Body of pancreas (tissue), 4 donors: ENCODE data around the gene TBC1D4. TPM values are rescaled to one million over a fixed set of nuclear protein-coding genes. Genes with fewer than 3 reads are reported as not detected.
"Not testable (repeated sequence)": the region's sequence is repeated elsewhere in the genome, so short reads cannot be mapped to it uniquely, and the experiment has no call there.

Source experiments
- ATAC-seq: fragments of 150-250 bp; one replicate; pipeline ENCODE4 v1.9.1; 2016
- DNase-seq, 4 donors: peaks; one replicate each; pipeline ENCODE4 v3.0.0-alpha.2; 2019
- H3K27ac ChIP-seq, 4 donors: fragments of 200-600 bp; sonication (generic); 1 replicate in 3 of 4; 2 replicates in 1 of 4; pipeline versions ENCODE4 v1.5.1 to v1.6.1; 2016 to 2019; ENCODE audit warnings: mild to moderate bottlenecking in 1 of 4, mixed read lengths in 1 of 4, moderate library complexity in 1 of 4
- H3K27me3 ChIP-seq, 2 donors: fragments of 200-600 bp; sonication (generic); one replicate each; pipeline ENCODE4 v1.6.0; 2016; ENCODE audit warnings: mild to moderate bottlenecking in 1 of 2
- H3K36me3 ChIP-seq, 2 donors: fragments of 200-600 bp; sonication (generic); replicated peaks in 1 of 2; 2 replicates each; pipeline ENCODE4 v1.5.1; 2016; ENCODE audit warnings: low read depth in 2 of 2; ENCODE audit not compliant: insufficient read depth in 1 of 2
- H3K4me1 ChIP-seq: fragments of 200-600 bp; sonication (generic); one replicate; pipeline ENCODE4 v1.6.0; 2016
- H3K4me3 ChIP-seq, 2 donors: fragments of 200-600 bp; sonication (generic); 1 replicate in 1 of 2; 2 replicates in 1 of 2; pipeline ENCODE4 v1.5.1; 2016 to 2019
- H3K9me3 ChIP-seq, 3 donors: fragments of 200-600 bp; sonication (generic); 1 replicate in 2 of 3; 2 replicates in 1 of 3; pipeline ENCODE4 v1.5.1; 2016
- POLR2A ChIP-seq, 3 donors: fragments of 450-650 bp; IDR thresholded peaks; one replicate each; pipeline ENCODE4 v1.6.1; 2016; ENCODE audit warnings: antibody characterized with exemption in 3 of 3, mild to moderate bottlenecking in 2 of 3
- WGBS, 2 donors: methylation state at CpG; one replicate each; pipeline ENCODE4 v1.1.5; 2017; 5-methylcytosine and 5-hydroxymethylcytosine counted together
- intact Hi-C: fragments of 100-400 bp; cut with DNase I; formaldehyde crosslinking; loops from one replicate; pipeline ENCODE4 v1.15.1; 2023
- total RNA-seq, 2 donors: library from RNA; depleted of rRNA; stranded (reverse); fragments of >200 nt; gene quantifications; one replicate each; pipeline ENCODE4 v1.1.0, GENCODE V29; 2016
- TF ChIP-seq, protein P1 (sequence below), 7 experiments: fragments of 450-650 bp in 4 of 7; fragments of 200-600 bp in 3 of 7; sonication (generic) in 3 of 7; IDR thresholded peaks; one replicate each; pipeline ENCODE4 v1.5.1; 2016 to 2019; ENCODE audit warnings: antibody characterized with exemption in 7 of 7

Gene TBC1D4
- total RNA-seq, 2 donors from 2014 or later: 28.3 to 29.7 TPM

DNA sequence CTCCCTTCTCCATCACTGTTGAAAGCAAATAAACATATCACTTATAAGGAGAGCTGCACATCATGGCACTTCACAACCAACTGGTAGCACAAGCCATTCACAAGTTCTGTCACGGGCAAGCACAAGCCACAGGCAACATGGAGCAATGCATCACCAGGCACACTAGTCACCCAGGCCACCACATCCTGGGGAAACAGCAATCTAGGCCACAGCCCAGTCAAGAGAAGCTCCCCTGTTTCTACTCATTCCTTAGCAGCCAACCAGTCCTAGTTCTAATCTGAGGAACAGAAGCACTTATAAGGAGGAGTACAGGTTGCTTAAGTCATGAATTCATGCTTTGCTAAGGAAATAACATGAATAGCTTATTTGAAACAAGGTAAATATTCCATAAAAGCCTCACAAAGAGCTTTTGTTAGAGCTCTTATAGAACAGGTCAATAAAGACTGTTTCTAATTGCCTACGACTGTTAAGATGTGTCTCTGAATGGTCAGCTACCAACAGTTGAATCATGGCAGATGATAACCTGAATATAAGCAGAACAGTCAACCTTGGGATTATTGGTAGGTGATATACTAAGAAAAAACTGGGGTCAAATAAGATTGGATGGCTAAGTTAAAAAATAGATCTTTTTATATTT, 169.0 kb downstream of the TBC1D4 start:
- TF ChIP-seq, protein P1, sequence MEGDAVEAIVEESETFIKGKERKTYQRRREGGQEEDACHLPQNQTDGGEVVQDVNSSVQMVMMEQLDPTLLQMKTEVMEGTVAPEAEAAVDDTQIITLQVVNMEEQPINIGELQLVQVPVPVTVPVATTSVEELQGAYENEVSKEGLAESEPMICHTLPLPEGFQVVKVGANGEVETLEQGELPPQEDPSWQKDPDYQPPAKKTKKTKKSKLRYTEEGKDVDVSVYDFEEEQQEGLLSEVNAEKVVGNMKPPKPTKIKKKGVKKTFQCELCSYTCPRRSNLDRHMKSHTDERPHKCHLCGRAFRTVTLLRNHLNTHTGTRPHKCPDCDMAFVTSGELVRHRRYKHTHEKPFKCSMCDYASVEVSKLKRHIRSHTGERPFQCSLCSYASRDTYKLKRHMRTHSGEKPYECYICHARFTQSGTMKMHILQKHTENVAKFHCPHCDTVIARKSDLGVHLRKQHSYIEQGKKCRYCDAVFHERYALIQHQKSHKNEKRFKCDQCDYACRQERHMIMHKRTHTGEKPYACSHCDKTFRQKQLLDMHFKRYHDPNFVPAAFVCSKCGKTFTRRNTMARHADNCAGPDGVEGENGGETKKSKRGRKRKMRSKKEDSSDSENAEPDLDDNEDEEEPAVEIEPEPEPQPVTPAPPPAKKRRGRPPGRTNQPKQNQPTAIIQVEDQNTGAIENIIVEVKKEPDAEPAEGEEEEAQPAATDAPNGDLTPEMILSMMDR (IDR thresholded peaks at IDR 0.05): no peak
- TF ChIP-seq POLR2A (IDR thresholded peaks at IDR 0.05): no peak
- Histone ChIP-seq H3K27me3 (no peaks in the 10 kb centered on the region), H3K4me1 (no peaks in the 10 kb centered on the region), H3K9me3 (no peaks in the 10 kb centered on the region), H3K4me3 (no peak overlapping the region), H3K27ac (no peak overlapping the region), H3K36me3 (peaks cover 0 to 4% of the 10 kb centered on the region in 2 donors)
- ATAC-seq (no peak), DNase-seq (no peak)
- WGBS, 2 donors: 93 to 94% methylated on average over 2 of the region's 2 CpGs
- intact Hi-C loops: no loop called here

DNA sequence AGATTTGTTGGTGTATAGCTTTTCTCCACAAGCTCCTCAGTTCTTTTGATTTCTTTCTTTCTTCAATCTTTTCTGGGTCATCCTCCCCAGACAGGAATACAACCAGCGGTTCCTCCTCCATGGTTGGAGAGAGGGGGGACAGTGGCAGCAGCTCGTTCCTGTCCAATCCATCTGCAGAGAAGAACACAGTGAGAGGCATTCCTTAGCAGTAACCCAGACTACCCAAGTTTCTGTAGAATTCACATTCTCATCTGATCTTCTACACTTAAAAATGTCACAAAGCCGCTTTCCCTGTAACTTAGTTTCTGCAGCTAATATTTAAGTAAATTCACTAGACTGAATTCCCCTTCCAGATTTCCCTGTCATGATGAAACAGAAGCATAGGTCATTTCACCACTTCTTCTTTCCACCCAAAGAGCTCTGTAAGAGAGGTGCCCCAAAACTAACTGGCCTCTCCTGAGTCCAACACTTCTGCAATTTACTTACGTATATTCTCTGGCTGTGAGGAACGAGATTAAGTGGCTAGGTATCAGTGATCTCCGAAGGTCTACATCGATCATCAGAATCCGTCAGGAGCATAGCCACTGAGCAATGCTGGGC, 171.9 kb downstream of the TBC1D4 start:
- H3K27me3 ChIP-seq: no peaks in the 10 kb centered on the region
- 86 to 95% methylated on average over 8 of the region's 8 CpGs for WGBS, 2 donors
- no peak overlapping the region for H3K4me3 ChIP-seq
- no peaks in the 10 kb centered on the region for H3K9me3 ChIP-seq
- ATAC-seq (no peak), DNase-seq (no peak)
- peaks cover 4% of the 10 kb centered on the region for H3K4me1 ChIP-seq
- TF ChIP-seq POLR2A (IDR thresholded peaks at IDR 0.05): no peak
- TF ChIP-seq, protein P1 (IDR thresholded peaks at IDR 0.05): no peak
- intact Hi-C loops: no loop called here
- H3K36me3 ChIP-seq: peaks cover 0 to 4% of the 10 kb centered on the region in 2 donors
- H3K27ac ChIP-seq: no peak overlapping the region

DNA sequence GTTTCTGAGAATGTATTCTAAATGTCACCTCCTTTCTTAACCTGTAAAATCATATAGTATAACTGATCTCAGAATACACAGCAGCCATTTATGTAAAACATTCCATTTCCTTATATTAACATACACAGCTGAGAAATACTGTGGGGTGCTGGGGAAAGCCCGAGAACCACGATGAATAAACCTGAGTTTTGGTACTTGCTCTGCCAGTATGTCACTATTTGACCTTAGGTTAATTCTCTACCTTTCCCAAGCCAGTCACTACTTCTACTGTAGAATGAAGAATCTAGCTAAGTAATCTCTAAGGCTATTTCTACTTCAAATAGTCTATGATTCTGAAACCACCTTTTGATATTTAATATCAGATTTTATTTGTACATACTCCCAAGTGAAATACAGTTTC, 173.7 kb downstream of the TBC1D4 start:
- peaks cover 7% of the 10 kb centered on the region for H3K4me1 ChIP-seq
- TF ChIP-seq POLR2A (IDR thresholded peaks at IDR 0.05): no peak
- TF ChIP-seq, protein P1 (IDR thresholded peaks at IDR 0.05): no peak
- H3K27ac ChIP-seq: no peak overlapping the region
- intact Hi-C loops: no loop called here
- no peak for DNase-seq
- H3K4me3 ChIP-seq: no peak overlapping the region
- no peaks in the 10 kb centered on the region for H3K27me3 ChIP-seq
- H3K9me3 ChIP-seq: no peaks in the 10 kb centered on the region
- 68 to 76% methylated on average over 2 of the region's 2 CpGs for WGBS, 2 donors
- peaks cover 0 to 4% of the 10 kb centered on the region in 2 donors for H3K36me3 ChIP-seq
- no peak for ATAC-seq

DNA sequence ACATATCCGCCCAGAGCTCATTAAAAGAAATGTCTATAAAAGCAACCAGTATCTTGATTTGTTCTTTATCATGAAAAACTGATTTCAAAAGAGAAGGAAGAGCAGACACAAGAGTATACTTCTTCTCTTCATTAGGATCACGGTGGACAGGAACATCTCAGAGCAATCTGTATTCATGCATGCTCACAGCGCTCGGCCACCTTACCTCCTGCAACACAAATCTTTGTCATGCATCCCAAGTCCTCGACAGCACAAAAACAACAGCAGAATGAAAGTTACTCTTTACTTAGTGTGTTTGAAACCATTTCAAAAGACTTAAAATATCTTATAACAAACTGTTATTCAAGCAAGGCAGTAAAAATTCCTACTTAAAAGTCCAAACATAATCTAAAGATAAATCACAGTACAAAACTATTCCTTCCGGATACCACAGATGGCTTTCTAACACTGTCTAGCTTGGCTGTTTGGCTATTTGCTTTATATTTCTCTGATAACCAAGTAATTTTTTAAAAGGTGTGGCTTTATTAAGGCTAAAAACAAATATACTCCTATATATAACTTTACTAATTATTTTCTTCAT, 174.5 kb downstream of the TBC1D4 start:
- Histone ChIP-seq H3K9me3 (no peaks in the 10 kb centered on the region), H3K4me3 (no peak overlapping the region), H3K4me1 (peaks cover 10% of the 10 kb centered on the region), H3K36me3 (peaks cover 0 to 4% of the 10 kb centered on the region in 2 donors), H3K27me3 (no peaks in the 10 kb centered on the region), H3K27ac (peak overlapping the region in 2 of 4 donors; percentile 8 to 14)
- TF ChIP-seq, protein P1 (IDR thresholded peaks at IDR 0.05): no peak
- TF ChIP-seq POLR2A (IDR thresholded peaks at IDR 0.05): no peak
- no peak for ATAC-seq
- 59 to 65% methylated on average over 6 of the region's 6 CpGs for WGBS, 2 donors
- intact Hi-C loops: no loop called here
- no peak for DNase-seq

DNA sequence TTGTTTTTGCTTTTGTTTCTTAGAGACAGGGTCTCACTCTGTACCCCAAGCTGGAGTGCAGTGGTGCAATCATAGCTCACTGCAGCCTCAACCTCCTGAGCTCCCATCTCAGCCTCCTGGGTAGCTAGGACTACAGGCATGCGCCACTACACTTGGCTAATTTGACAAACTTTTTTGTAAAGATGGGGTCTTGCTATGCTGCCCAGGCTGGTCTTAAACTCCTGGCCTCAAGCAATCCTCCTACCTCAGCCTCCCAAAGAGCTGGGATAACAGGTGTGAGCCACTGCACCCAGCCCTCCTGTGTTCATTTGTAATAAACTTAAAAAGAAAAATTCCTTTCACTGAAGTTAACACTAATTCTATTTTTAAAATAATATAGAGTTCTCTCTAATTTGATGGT, 175.0 kb downstream of the TBC1D4 start:
- Histone ChIP-seq H3K4me1 (peaks cover 15% of the 10 kb centered on the region), H3K27ac (peak overlapping the region in 1 of 4 donors; percentile 14)
- H3K36me3 ChIP-seq, H3K27me3 ChIP-seq, H3K4me3 ChIP-seq, ATAC-seq, H3K9me3 ChIP-seq, DNase-seq, intact Hi-C loops: not testable (repeated sequence)
- 93 to 100% methylated on average over 1 of the region's 1 CpG for WGBS, 2 donors
